ENCODE measurements around the gene TECTA.

Gene TECTA

GRCh38 chr11:121132211-121132976, 31.4 kb downstream of the TECTA start:
- no peak overlapping the region for H3K4me3 ChIP-seq (ENCODE audit: low read length)
- TF ChIP-seq EZH2phosphoT487 (IDR thresholded peaks at IDR 0.05; ENCODE audit: low read length) (no peak), EZH2 (optimal IDR thresholded peaks at IDR 0.05; ENCODE audit: low read depth, low read length) (no peak), CTCF (IDR thresholded peaks at IDR 0.05; ENCODE audit: low read length) (no peak)
- no peaks in the 10 kb centered on the region for H3F3A ChIP-seq (ENCODE audit: insufficient read depth, low read length)
- no peak overlapping the region for H3K9ac ChIP-seq (ENCODE audit: low read length)
- no peaks in the 10 kb centered on the region for H3K9me3 ChIP-seq (replicated peaks; ENCODE audit: insufficient read depth, low read length)
- no peaks in the 10 kb centered on the region for H3K27me3 ChIP-seq (replicated peaks; ENCODE audit: insufficient read depth, low read length)
- H3K4me2 ChIP-seq (ENCODE audit: low read depth, low read length): no peak overlapping the region
- no peak for DNase-seq
- no peaks in the 10 kb centered on the region for H3K36me3 ChIP-seq (replicated peaks; ENCODE audit: insufficient read depth, low read length)
- no peaks in the 10 kb centered on the region for H3K4me1 ChIP-seq (ENCODE audit: low read length)
- no peaks in the 10 kb centered on the region for H3K79me2 ChIP-seq (ENCODE audit: low read length)
- H2AFZ ChIP-seq (ENCODE audit: low read length): no peak overlapping the region
- H3K9me2 ChIP-seq (replicated peaks; ENCODE audit: insufficient read depth, low read length): no peaks in the 10 kb centered on the region
- no peaks in the 10 kb centered on the region for H4K20me1 ChIP-seq (ENCODE audit: insufficient read depth, low read length)
- no peak overlapping the region for H3K27ac ChIP-seq (ENCODE audit: low read length)

GRCh38 chr11:121134741-121135312, 33.8 kb downstream of the TECTA start:
- H3K27ac ChIP-seq (ENCODE audit: low read length): no peak overlapping the region
- H3K9me2 ChIP-seq (replicated peaks; ENCODE audit: insufficient read depth, low read length): no peaks in the 10 kb centered on the region
- H4K20me1 ChIP-seq (ENCODE audit: insufficient read depth, low read length): no peaks in the 10 kb centered on the region
- H3K4me3 ChIP-seq (ENCODE audit: low read length): no peak overlapping the region
- no peak overlapping the region for H3K4me2 ChIP-seq (ENCODE audit: low read depth, low read length)
- H3K79me2 ChIP-seq (ENCODE audit: low read length): no peaks in the 10 kb centered on the region
- no peaks in the 10 kb centered on the region for H3K36me3 ChIP-seq (replicated peaks; ENCODE audit: insufficient read depth, low read length)
- H3K4me1 ChIP-seq (ENCODE audit: low read length): no peaks in the 10 kb centered on the region
- DNase-seq: no peak
- no peaks in the 10 kb centered on the region for H3K9me3 ChIP-seq (replicated peaks; ENCODE audit: insufficient read depth, low read length)
- H3F3A ChIP-seq (ENCODE audit: insufficient read depth, low read length): no peaks in the 10 kb centered on the region
- TF ChIP-seq CTCF (IDR thresholded peaks at IDR 0.05; ENCODE audit: low read length) (no peak), EZH2phosphoT487 (IDR thresholded peaks at IDR 0.05; ENCODE audit: low read length) (no peak), EZH2 (optimal IDR thresholded peaks at IDR 0.05; ENCODE audit: low read depth, low read length) (no peak)
- H3K27me3 ChIP-seq (replicated peaks; ENCODE audit: insufficient read depth, low read length): no peaks in the 10 kb centered on the region
- no peak overlapping the region for H2AFZ ChIP-seq (ENCODE audit: low read length)
- H3K9ac ChIP-seq (ENCODE audit: low read length): no peak overlapping the region

- Histone ChIP-seq H3F3A (ENCODE audit: insufficient read depth, low read length) (no peaks in the 10 kb centered on the region), H3K4me2 (ENCODE audit: low read depth, low read length) (no peak overlapping the region)
- TF ChIP-seq CTCF (IDR thresholded peaks at IDR 0.05; ENCODE audit: low read length) (no peak), EZH2 (optimal IDR thresholded peaks at IDR 0.05; ENCODE audit: low read depth, low read length) (no peak), EZH2phosphoT487 (IDR thresholded peaks at IDR 0.05; ENCODE audit: low read length) (no peak)
Observed at GRCh38 chr11:121137005-121137404, 36.0 kb downstream of the TECTA start.

More at GRCh38 chr11:121137005-121137404, 36.0 kb downstream of the TECTA start:
- Histone ChIP-seq H2AFZ (ENCODE audit: low read length) (no peak overlapping the region), H4K20me1 (ENCODE audit: insufficient read depth, low read length) (no peaks in the 10 kb centered on the region), H3K36me3 (replicated peaks; ENCODE audit: insufficient read depth, low read length) (no peaks in the 10 kb centered on the region), H3K79me2 (ENCODE audit: low read length) (no peaks in the 10 kb centered on the region), H3K27me3 (replicated peaks; ENCODE audit: insufficient read depth, low read length) (no peaks in the 10 kb centered on the region), H3K9me3 (replicated peaks; ENCODE audit: insufficient read depth, low read length) (no peaks in the 10 kb centered on the region), H3K4me1 (ENCODE audit: low read length) (no peaks in the 10 kb centered on the region), H3K4me3 (ENCODE audit: low read length) (no peak overlapping the region), H3K9me2 (replicated peaks; ENCODE audit: insufficient read depth, low read length) (no peaks in the 10 kb centered on the region), H3K27ac (ENCODE audit: low read length) (no peak overlapping the region), H3K9ac (ENCODE audit: low read length) (no peak overlapping the region)
- DNase-seq: no peak

Measured in MM.1S (cell line).